Islet of Langerhans (tissue), 1 donor: ENCODE data around the gene MCCC1.
"Not testable (repeated sequence)": the region's sequence is repeated elsewhere in the genome, so short reads cannot be mapped to it uniquely, and the experiment has no call there.

Source experiments
- FAIRE-seq: peaks from one replicate; lab custom pipeline; 2011; peaks lifted over from hg19 to GRCh38; lab: Jason Lieb, UNC

The MCCC1 gene

DNA sequence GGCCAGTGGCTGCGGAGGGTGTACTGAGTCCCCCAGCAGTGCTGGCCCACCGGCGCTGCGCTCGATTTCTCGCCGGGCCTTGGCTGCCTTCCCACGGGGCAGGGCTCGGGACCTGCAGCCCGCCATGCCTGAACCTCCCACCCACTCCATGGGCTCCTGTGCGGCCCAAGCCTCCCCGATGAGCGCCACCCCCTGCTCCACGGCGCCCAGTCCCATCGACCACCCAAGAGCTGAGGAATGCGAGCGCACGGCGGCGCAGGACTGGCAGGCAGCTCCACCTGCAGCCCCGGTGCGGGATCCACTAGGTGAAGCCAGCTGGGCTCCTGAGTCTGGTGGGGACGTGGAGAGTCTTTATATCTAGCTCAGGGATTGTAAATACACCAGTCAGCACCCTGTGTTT, 1.7 kb upstream of the MCCC1 start:
- not testable (repeated sequence) for FAIRE-seq

DNA sequence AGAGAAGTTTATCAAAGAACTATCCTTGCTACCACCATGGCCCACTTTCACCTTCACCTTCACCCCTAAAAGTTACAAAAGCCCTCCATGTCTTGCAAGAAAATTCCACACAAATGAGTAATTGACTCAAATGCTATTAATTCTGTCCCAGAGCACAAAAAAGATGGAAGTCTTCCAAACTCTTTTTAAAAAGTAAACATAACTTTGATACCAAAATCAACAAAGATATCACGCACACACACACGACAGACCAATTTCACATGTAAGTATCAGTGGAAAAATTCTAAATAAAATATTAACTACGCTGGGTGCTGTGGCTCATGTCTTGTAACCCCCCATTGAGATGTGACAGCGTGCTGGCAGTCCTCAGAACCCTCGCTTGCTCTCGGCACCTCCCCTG, 1.1 kb upstream of the MCCC1 start:
- no peak for FAIRE-seq

DNA sequence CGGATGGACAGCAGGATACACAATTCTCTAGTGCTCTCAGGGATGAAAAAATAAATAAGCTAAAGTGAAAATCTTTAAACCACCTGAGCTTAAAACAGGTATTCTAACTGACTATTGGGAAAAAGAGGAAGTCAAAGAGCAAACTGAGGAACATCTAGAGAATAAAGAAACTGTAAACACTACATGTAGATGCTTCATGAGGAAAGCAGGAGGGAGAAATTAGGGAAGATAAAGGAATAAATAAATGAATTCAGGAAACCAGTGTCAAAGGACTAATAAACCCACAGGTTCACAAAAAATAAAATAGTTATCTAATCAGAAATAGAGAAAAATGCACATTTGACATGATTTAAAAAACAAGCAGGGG, 525 bp upstream of the MCCC1 start:
- no peak for FAIRE-seq

DNA sequence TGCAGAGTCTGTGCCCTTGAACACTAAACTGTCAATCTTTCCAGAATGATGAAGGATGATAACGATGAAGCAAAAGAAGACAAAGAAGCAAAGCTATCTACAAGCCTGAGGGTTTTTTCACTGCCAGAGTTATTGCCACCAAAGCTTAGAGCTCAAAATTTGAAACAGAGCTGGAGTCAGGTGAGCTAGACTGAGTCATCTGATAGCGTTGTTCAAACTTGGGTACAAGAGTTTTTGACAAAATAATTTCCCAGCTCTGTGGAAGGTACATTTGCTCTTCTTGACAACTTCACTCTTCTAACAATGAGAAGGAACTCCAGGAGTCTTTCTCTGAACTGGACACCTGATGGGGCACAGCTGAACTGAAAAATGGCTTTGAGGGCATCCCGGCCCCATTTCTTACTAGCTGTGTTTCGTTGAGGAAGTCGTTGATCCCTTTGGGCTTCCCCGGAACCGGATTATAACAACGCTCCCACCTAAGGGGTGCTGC, 715 bp downstream of the MCCC1 start:
- FAIRE-seq = no peak

DNA sequence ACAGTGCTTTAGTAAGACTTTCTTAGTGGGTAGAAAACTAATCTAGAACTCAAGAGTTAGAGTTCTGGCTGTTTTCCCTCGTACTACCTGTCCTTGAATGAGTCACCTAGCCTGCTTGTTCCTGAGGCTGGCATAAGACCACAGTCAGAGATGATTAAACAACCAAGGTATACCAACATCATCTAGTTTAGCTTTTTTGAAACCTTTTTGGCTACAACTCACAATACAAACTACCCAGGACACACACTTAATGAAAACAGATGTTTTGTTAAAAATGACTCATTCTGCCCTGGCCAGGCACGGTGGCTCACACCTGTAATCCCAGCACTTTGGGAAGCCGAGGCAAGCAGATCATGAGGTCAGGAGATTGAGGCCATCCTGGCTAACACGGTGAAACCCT, 4.6 kb downstream of the MCCC1 start:
- no peak for FAIRE-seq

DNA sequence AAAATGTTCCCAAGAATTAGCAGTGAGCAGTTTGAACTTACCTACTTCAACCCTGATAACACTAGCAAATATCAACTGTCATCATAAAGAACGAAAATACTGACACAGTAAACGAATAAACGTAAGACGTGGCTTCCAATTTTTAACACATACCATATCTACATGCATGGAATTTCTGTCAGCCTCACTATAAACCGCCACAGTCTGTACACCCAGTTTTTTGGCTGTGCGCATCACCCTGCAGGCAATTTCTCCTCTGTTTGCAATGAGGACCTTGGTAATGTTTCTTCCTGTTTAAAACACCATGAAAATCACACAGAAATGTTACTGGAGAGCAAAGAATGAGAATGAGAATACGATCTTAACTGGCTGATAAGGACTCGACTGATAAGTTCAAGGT, 7.0 kb downstream of the MCCC1 start:
- no peak for FAIRE-seq

DNA sequence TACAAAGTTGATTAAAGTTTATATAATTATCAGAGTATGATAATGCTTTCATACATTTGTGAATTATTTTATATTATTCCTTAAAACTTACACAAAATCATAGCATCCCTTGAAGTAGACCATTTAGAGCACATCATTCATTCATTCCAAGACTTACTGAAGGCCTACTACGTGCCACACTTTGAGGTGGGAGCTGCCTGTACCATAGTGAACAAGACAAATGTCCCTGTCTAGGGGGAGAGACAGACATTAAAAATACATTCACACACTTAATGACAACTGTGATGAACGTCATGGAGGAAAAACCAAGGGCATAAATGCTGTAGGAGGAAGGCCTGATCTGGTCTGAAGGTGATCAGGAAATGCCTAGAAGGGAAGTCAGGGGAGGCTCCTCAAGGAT, 12.1 kb downstream of the MCCC1 start:
- FAIRE-seq = no peak

DNA sequence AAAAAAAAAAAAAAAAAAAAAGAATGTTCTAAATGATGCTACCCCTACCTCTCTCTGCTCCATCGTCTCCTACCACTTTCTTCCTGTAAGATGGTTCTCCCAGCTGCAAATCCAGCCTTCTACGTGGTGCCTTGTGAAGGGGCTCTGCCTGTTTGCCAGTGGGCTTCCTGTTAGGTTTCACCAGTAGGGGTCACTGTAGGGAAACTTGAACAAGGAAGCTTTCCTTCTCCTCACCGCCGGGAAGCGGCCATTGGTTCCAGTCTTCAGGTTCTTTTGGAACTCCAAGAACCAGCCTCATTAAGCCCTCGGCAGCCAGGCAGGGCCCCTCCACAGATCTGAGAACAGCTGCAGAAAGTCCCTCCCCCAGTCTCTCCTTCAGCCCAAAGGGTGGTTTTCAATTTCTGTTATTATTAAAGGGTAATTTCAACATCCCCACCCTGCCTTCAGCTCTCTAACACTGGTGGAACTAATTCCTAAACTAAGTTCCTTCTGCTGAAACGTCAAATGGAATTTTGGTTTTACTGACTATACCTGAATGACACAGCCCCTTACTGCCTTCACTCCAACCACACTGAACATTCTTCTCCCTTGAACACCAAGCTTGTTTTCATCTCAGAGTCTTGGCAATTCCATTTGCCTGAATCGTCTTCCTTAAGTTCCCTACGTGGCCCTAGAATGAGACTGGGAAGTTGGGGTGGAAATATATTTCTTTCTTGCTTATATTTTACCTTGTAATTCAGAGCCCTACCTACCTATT, 13.5 kb downstream of the MCCC1 start:
- FAIRE-seq = no peak

DNA sequence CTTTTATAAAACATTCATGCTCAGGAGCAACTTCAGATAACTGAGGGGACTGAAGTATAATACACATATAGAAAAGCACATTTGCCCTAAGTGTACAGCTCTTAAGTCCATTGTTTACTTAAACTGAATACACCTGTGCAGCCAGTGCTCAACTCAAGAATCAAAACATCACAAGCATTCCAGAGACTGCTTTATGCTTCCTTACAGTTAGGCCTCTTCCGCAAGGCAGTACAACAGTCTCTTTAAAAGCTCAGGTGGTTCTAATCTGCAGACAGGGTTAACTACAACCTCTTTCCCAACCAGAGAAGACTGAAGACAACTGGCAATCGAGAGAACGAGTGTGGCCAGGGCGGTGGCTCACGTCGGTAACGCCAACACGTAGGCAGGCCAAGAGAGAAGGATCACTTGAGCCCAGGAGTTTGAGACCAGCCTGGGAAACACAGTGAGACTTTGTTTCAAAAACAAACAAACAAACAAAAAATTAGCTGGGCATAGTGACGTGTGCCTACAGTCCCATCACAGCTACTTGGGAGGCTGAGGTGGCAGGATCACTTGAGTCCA, 16.9 kb downstream of the MCCC1 start:
- FAIRE-seq = no peak

DNA sequence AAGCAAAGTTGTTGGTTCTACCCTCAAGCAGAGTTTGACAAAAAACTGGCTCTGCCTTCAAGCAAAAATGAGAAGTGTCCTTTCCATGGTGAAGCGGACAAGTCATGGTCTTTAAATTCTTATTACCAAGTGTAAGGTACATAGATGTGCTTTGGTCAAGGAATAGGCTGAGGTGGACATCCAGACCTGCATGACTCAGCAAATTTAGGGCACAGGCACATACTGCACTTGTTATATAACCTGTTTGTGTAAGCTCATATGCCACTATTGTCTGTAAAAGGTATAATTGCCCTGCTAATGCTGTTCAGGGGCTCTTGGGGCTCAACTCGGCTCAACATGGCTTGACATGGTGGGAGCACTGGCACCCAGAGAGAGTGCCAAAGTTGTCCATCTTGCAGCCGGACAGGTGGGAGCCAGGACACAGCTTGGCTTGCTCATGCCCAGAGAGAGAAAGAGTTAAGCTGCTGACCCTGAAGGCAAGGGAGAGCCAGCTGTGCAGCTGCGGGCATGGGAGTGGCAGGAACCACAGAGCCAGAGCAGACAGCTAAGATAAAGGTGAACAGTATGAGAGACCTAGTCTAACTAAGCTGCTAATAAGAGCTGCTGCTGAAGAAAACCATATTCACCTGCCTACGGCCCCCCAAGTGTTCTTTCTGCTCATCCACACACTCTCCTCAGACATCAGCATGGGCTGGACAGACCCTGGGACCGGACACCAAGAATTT, 17.7 kb downstream of the MCCC1 start:
- FAIRE-seq = no peak

DNA sequence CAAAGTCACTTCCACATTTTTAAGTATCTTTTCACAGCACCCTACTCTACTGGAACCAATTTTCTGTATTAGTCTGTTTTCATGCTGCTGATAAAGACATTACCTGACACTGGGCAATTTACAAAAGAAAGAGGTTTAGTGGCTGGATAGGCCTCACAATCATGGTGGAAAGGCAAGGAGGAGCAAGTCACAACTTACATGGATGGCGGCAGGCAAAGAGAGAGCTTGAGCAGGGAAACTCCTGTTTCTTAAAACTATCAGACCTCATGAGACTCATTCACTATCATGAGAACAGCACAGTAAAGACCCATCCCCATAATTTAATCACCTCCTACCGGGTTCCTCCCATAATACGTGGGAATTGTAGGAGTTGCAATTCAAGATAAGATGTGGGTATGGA, 18.7 kb downstream of the MCCC1 start:
- FAIRE-seq = no peak

DNA sequence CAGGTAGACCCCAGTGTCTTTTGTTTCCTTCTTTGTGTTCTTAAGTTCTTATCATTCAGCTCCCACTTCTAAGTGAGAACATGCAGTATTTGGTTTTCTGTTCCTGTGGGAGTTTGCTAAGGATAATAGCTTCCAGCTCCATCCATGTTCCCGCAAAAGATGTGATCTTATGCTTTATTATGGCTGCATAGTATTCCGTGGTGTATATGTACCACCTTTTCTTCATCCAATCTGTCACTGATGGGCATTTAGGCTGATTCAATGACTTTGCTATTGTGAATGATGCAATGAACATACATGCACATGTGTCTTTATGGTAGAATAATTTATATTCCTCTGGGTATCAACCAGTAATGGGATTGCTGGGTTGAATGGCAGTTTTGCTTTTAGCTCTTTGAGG, 24.4 kb downstream of the MCCC1 start:
- FAIRE-seq = no peak

DNA sequence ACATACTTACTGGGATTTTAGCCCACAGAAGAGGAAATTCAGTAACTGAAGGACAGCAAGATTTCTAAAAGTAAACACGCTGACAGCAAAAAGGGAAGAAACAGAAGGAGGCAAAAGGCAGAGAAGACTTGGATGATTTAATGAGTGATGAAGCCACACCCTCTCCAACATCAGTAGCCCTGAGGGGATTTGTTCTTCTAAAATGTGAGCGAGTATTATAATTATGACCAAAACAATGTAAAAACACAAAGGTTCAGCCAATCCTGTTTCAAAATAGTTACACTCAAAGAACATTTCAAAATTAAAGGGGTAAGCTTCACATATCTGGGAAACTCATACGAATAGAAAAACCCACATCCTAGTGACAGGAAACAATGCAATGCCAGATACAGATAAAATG, 25.0 kb downstream of the MCCC1 start:
- no peak for FAIRE-seq

DNA sequence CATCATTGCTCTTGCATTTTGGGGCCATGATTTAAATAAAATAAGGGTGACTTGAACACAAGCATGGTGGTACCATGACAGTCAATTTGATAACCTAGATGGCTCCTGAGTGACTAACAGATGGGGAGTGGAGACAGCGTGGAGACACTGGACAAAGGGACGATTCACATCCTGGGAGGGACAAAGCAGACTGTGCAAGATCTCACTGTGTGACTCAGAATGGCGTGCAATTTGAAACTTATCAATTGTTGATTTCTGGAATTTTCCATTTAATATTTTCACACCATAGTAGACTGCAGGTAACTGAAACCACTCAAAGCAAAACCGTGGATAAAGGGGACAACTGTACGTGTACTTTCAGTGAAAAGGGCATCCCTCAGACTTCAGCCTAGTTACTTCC, 25.5 kb downstream of the MCCC1 start:
- no peak for FAIRE-seq

DNA sequence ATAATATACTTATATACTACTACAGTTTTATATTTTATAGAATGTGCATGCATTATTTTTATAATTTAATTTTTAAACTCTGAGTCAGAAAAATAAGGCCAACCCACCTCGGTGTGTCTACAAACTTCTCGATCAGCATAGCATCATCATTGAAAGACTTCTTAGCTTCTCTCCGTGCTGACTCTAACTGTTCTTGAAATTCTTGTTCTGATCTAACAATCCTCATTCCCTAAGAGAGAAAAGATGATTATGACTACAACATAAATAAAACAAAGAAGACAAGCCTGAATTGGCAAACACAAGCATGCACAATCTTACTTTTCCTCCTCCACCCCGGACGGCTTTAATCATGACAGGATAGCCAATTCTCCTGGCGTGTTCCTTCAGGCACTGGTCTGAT, 28.4 kb downstream of the MCCC1 start:
- FAIRE-seq = no peak

DNA sequence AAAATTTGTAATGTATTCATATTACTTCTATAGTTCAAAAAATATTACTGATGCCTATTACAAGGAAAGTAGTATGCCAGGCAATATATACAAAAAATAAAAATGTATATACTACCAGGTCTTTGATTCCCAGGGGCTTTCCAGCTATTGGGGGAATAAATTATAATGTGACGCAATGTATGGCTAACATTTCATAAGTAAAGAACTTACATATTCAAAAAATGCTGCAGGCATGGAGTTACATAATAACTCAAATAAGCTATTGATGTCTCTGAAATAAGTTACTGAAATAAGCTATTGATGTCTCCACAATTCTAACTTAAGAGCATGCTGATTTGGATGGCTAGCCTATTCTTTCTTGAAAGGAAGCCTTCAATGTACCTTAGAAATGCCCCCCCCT, 30.2 kb downstream of the MCCC1 start:
- no peak for FAIRE-seq

DNA sequence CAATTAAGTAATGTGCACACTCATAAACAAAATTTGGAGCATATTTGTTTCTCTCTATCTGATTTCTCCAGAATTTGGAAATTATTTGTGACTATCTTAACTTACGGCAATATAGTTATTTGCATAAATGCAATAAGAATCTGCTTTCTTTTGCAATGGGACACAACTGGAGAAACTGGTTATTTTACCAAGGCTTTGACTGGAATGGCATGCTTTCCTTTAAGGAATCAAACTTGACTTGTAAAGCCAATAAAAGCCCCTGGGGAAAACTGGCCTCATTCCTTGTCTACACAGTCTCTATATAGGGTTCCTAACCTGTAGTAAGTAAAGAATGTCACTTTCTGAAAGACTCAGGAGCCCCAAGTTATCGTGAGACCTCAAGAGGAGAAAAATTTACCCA, 32.4 kb downstream of the MCCC1 start:
- FAIRE-seq = not testable (repeated sequence)

DNA sequence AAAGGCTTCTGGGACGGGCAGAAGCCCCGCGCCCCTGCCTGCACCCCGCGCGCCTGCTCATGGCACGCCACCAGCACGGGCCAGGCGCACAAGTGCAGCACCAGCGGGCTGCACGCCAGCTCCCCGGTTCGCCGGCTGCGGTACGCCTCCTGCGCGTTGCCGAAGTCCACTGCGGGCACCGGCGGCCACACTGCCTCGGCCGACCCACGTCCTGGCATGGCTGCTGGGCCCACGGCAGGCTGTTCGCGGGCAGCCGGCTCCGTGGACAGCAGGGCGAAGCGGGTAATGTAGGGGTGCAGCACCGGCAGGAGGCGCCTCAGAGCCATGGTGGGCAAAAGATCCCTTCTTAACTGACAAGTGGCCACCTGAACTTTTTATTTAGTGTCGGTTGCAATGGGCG, 34.8 kb downstream of the MCCC1 start:
- no peak for FAIRE-seq

DNA sequence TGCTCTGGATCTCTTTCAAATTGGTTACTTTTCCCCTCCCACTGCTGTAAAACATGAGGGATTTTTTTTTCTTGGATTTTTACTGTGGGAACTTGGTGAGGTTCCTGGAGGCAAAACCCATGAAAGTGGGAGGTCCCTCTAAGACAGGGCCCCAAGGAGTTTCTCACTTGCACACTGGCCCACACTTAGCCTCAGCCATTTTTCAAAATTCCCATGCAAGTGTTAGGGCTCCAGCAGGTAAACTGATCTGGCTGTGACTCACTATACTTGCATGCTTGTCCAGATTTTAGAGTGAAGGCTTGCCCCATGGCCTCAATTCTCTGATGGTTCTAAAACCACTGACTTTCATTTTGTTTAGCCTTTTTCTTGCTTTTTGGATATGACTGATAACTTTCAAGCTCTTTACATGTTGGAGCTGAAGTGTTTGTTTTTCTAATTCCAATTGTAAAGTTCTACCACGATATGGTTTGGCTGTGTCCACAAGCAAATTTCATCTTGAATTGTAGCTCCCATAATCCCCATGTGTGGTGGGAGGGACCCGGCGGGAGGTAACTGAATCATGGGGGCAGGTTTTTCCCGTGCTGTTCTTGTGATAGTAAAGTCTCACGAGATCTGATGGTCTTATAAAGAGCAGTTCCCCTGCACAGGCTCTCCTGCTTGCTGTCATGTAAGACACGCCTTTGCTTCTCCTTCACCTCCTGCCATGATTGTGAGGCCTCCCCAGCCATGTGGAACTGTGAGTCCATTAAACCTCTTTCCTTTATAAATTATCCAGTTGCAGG, 37.7 kb downstream of the MCCC1 start:
- no peak for FAIRE-seq

DNA sequence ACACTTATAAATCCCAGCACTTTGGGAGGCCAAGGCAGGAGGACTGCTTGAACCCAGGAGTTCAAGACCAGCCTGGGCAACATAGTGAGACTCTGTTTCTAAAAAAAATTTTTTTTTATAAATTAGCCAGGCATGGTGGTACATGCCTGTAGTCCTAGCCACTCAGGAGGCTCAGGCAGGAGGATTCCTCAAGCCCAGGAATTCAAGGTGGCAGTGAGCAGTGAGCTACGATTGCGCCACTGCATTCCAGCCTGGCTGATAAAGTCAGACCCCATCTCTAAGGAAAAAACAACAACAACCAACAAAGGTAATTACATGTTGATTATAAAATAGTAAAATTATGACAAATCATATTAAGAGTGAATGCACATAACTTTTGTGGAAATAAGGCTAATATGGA, 40.9 kb downstream of the MCCC1 start:
- FAIRE-seq = no peak

DNA sequence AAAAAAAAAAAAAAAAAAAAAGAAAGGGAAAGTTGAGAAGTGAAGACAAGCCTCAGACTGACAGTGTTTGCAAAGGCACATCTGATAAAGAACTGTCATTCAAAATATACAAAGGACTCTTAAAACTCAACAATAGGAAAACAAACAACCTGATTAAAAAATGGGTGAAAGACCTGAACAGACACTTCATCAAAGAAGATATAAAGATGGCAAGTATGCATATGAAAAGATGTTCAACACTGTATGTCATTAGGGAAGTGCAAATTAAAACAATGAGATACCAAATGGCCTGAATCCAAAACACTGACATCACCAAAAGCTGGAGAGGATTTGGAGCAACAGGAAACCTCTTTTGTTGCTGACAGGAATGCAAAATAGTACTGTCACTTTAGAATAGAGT, 48.6 kb downstream of the MCCC1 start:
- FAIRE-seq = no peak

DNA sequence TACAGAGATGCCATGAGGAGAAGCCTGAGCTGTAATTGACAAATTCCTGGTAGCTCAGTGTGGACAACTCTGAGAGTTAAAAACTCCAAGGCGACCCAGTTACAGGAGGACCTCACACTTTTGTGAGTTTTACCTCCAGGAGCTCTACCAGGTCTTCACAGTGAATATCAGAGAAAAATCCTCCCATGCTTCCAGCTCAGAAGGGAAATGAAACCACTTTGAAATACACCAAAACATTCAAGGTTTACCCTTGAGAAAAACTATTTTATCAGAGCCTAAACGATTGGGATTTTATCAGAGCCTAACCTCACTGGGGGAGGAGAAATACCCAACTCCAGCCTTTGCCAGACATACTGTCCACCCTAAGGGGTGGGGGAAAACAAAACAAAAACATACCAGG, 52.4 kb downstream of the MCCC1 start:
- FAIRE-seq = no peak
